ENCODE results near the gene SFXN1.

SFXN1 gene

DNA sequence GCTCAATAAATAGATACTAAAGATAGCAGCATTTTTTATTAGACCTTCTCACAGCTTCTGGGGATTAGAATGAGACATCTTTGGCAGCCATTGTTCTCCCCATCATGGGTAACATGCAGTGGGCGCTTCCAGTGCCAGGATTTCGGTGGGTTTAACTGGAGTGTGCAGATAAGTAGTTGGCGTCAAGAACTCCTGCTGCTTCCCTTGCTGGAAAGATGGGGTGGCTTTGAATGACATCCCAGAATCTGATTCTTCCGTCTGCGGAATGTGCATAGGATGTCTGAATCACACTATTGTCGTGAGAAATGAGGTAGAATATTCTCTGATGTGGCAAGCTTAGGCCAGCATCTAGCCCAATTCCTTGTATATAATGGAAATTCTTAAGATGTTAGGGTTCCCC lies 7.3 kb downstream of the SFXN1 start:
- Histone ChIP-seq H2BK12ac (ENCODE audit: low read length in 2 of 2) (no peak overlapping the region), H3K27me3 (ENCODE audit: control insufficient read depth in 1 of 2, insufficient read depth in 1 of 2, low read length in 2 of 2) (no peaks in the 10 kb centered on the region), H4K8ac (ENCODE audit: low read length) (no peak overlapping the region), H2AFZ (ENCODE audit: low read depth, low read length) (no peak overlapping the region), H3K4me1 (ENCODE audit: control insufficient read depth, insufficient read depth, low read depth, low read length) (peaks cover 2% of the 10 kb centered on the region), H3K23ac (ENCODE audit: low read length in 2 of 2) (no peak overlapping the region), H3K4me2 (ENCODE audit: low read length, poor library complexity, severe bottlenecking) (no peak overlapping the region), H3K18ac (ENCODE audit: low read depth in 1 of 2, low read length in 2 of 2) (no peak overlapping the region), H2BK15ac (ENCODE audit: low read depth, poor library complexity, severe bottlenecking) (no peak overlapping the region), H3K9me3 (ENCODE audit: control insufficient read depth, low read length) (no peaks in the 10 kb centered on the region), H3K4ac (ENCODE audit: low read depth in 1 of 2, low read length in 2 of 2) (no peak overlapping the region), H3K79me1 (replicated peaks; ENCODE audit: low read length, poor library complexity, severe bottlenecking) (peaks cover 14% of the 10 kb centered on the region), H2BK5ac (ENCODE audit: low read depth, low read length, poor library complexity, severe bottlenecking) (no peak overlapping the region), H2BK120ac (ENCODE audit: low read depth, low read length) (no peak overlapping the region), H3K27ac (ENCODE audit: low read length, poor library complexity, severe bottlenecking) (no peak overlapping the region), H3K9ac (ENCODE audit: low read length) (no peak overlapping the region), H2AK5ac (ENCODE audit: low read length, severe bottlenecking) (no peak overlapping the region), H3K4me3 (ENCODE audit: insufficient read depth in 1 of 2, low read depth in 1 of 2, low read length in 2 of 2) (no peak overlapping the region), H3K36me3 (ENCODE audit: control insufficient read depth in 1 of 2, insufficient read depth in 2 of 2, low read depth in 1 of 2, low read length in 2 of 2) (peaks cover 36 to 59% of the 10 kb centered on the region in 2 experiments), H3K14ac (ENCODE audit: low read length in 2 of 2) (no peak overlapping the region), H4K91ac (ENCODE audit: low read length) (no peak overlapping the region)
- no peak for DNase-seq
- WGBS, result 99% methylated on average over 5 of the region's 6 CpGs

DNA sequence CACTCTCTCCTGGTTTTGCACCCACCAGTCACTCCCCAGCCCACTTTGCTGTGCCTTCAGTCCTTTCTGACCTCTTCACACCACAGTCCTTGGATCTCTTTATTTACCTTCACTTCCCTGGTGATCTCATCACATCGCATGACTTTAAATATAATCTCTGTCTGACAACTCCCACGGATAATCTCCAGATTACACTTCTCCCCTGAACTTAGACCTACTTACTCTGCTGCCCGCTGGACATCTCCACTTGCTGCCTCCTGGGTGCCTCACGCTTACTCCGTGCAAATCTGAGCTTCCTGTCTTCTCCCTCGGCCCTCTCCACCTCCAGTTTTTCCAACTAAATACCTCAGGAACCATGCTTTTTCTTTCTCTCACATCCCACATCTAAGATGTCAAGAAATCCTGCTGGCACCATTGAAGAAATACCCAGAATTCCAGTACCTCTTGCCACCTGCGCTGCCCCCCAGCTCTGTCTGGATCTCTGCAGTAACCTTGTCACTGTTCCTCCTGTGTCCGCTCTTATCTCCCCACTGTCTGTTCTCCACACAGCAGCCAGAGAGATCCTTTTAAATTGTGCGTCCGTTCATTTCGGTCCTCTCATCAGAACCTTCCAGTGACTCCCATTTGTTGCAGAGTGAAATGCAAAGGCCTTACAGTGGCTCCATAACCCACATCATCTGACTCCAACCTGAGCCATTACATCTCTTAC lies 9.3 kb downstream of the SFXN1 start:
- H3K14ac ChIP-seq (ENCODE audit: low read length in 2 of 2), result no peak overlapping the region
- no peak overlapping the region for H3K4ac ChIP-seq (ENCODE audit: low read depth in 1 of 2, low read length in 2 of 2)
- no peak for DNase-seq
- no peaks in the 10 kb centered on the region for H3K9me3 ChIP-seq (ENCODE audit: control insufficient read depth, low read length)
- no peak overlapping the region for H3K23ac ChIP-seq (ENCODE audit: low read length in 2 of 2)
- no peak overlapping the region for H4K8ac ChIP-seq (ENCODE audit: low read length)
- no peak overlapping the region for H2BK12ac ChIP-seq (ENCODE audit: low read length in 2 of 2)
- no peak overlapping the region for H3K4me3 ChIP-seq (ENCODE audit: insufficient read depth in 1 of 2, low read depth in 1 of 2, low read length in 2 of 2)
- H3K9ac ChIP-seq (ENCODE audit: low read length), result no peak overlapping the region
- H3K4me1 ChIP-seq (ENCODE audit: control insufficient read depth, insufficient read depth, low read depth, low read length), result peaks cover 2% of the 10 kb centered on the region
- no peak overlapping the region for H3K27ac ChIP-seq (ENCODE audit: low read length, poor library complexity, severe bottlenecking)
- WGBS, result 94% methylated on average over 11 of the region's 11 CpGs
- no peak overlapping the region for H4K91ac ChIP-seq (ENCODE audit: low read length)
- peaks cover 18% of the 10 kb centered on the region for H3K79me1 ChIP-seq (replicated peaks; ENCODE audit: low read length, poor library complexity, severe bottlenecking)
- no peak overlapping the region for H2BK5ac ChIP-seq (ENCODE audit: low read depth, low read length, poor library complexity, severe bottlenecking)
- peaks cover 37 to 56% of the 10 kb centered on the region in 2 experiments for H3K36me3 ChIP-seq (ENCODE audit: control insufficient read depth in 1 of 2, insufficient read depth in 2 of 2, low read depth in 1 of 2, low read length in 2 of 2)
- no peak overlapping the region for H3K18ac ChIP-seq (ENCODE audit: low read depth in 1 of 2, low read length in 2 of 2)
- no peak overlapping the region for H3K4me2 ChIP-seq (ENCODE audit: low read length, poor library complexity, severe bottlenecking)
- H2BK15ac ChIP-seq (ENCODE audit: low read depth, poor library complexity, severe bottlenecking), result no peak overlapping the region
- no peak overlapping the region for H2AK5ac ChIP-seq (ENCODE audit: low read length, severe bottlenecking)
- H2BK120ac ChIP-seq (ENCODE audit: low read depth, low read length), result no peak overlapping the region
- no peaks in the 10 kb centered on the region for H3K27me3 ChIP-seq (ENCODE audit: control insufficient read depth in 1 of 2, insufficient read depth in 1 of 2, low read length in 2 of 2)
- no peak overlapping the region for H2AFZ ChIP-seq (ENCODE audit: low read depth, low read length)

DNA sequence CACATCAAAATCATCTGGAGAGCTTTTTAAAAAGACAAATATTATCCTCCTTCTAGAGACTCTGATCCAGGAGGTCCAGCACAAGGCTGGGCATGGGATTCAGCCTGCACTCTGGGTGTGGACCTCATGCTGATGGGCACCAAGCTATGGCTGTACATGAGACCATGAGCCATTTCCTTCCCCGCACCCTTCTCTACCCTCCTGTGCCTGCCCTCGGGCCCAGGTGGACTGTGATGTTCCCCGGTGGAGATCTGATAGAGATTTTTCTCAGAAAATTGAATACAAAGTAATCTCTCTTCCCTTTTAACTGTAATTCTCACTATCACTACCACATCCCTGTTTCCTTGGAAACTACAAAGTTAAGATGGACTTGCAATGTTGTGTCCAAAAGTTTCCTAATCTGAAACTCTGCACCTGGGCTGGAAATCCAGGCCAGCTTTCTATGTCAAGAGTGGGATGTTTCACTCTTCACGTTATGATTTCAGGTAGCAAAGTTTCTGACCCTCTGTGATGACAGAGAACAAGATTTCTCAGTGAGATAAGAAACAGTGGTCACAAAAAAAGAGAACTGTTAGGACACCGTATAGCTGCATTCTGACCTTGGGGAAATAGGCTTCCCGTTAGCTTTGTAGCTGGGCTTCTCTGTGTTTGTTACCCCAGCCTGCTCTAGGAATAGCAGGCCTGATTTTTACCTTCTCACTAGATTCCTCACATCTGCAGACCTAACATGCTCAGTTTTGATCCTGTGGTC lies 11.5 kb downstream of the SFXN1 start:
- no peak overlapping the region for H3K18ac ChIP-seq (ENCODE audit: low read depth in 1 of 2, low read length in 2 of 2)
- H2BK15ac ChIP-seq (ENCODE audit: low read depth, poor library complexity, severe bottlenecking), result no peak overlapping the region
- DNase-seq, result no peak
- no peak overlapping the region for H4K8ac ChIP-seq (ENCODE audit: low read length)
- no peak overlapping the region for H3K4ac ChIP-seq (ENCODE audit: low read depth in 1 of 2, low read length in 2 of 2)
- peaks cover 20% of the 10 kb centered on the region for H3K79me1 ChIP-seq (replicated peaks; ENCODE audit: low read length, poor library complexity, severe bottlenecking)
- no peak overlapping the region for H3K23ac ChIP-seq (ENCODE audit: low read length in 2 of 2)
- H2AK5ac ChIP-seq (ENCODE audit: low read length, severe bottlenecking), result no peak overlapping the region
- 99% methylated on average over 5 of the region's 6 CpGs for WGBS
- H3K4me2 ChIP-seq (ENCODE audit: low read length, poor library complexity, severe bottlenecking), result no peak overlapping the region
- H3K14ac ChIP-seq (ENCODE audit: low read length in 2 of 2), result no peak overlapping the region
- no peaks in the 10 kb centered on the region for H3K27me3 ChIP-seq (ENCODE audit: control insufficient read depth in 1 of 2, insufficient read depth in 1 of 2, low read length in 2 of 2)
- no peak overlapping the region for H2AFZ ChIP-seq (ENCODE audit: low read depth, low read length)
- no peaks in the 10 kb centered on the region for H3K4me1 ChIP-seq (ENCODE audit: control insufficient read depth, insufficient read depth, low read depth, low read length)
- no peak overlapping the region for H4K91ac ChIP-seq (ENCODE audit: low read length)
- no peak overlapping the region for H3K9ac ChIP-seq (ENCODE audit: low read length)
- H2BK5ac ChIP-seq (ENCODE audit: low read depth, low read length, poor library complexity, severe bottlenecking), result no peak overlapping the region
- no peak overlapping the region for H2BK12ac ChIP-seq (ENCODE audit: low read length in 2 of 2)
- no peak overlapping the region for H3K4me3 ChIP-seq (ENCODE audit: insufficient read depth in 1 of 2, low read depth in 1 of 2, low read length in 2 of 2)
- peaks cover 34 to 62% of the 10 kb centered on the region in 2 experiments for H3K36me3 ChIP-seq (ENCODE audit: control insufficient read depth in 1 of 2, insufficient read depth in 2 of 2, low read depth in 1 of 2, low read length in 2 of 2)
- no peak overlapping the region for H2BK120ac ChIP-seq (ENCODE audit: low read depth, low read length)
- H3K9me3 ChIP-seq (ENCODE audit: control insufficient read depth, low read length), result no peaks in the 10 kb centered on the region
- no peak overlapping the region for H3K27ac ChIP-seq (ENCODE audit: low read length, poor library complexity, severe bottlenecking)

DNA sequence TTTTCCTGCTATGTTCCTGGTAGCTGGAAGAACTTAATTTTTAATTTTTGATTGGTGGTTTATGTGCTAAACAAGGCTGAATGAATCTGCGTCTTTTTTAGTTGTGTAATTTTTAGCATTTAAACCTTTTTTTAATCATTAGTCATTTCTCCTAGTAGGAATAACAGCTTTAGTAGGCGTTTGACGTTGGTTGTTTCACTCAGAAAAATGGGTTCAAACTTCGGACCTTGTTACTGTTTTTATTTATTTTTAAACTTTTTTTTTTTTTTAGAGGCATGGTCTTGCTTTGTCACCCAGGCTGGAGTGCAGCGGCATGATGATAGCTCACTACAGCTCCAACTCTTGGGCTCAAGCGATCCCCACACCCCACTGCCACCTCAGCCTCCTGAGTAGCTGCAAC lies 12.9 kb downstream of the SFXN1 start:
- no peaks in the 10 kb centered on the region for H3K9me3 ChIP-seq (ENCODE audit: control insufficient read depth, low read length)
- no peak overlapping the region for H3K23ac ChIP-seq (ENCODE audit: low read length in 2 of 2)
- H4K91ac ChIP-seq (ENCODE audit: low read length), result no peak overlapping the region
- H3K36me3 ChIP-seq (ENCODE audit: control insufficient read depth in 1 of 2, insufficient read depth in 2 of 2, low read depth in 1 of 2, low read length in 2 of 2), result peaks cover 32 to 65% of the 10 kb centered on the region in 2 experiments
- no peak for DNase-seq
- H2BK15ac ChIP-seq (ENCODE audit: low read depth, poor library complexity, severe bottlenecking), result no peak overlapping the region
- H2AK5ac ChIP-seq (ENCODE audit: low read length, severe bottlenecking), result no peak overlapping the region
- no peak overlapping the region for H3K4me2 ChIP-seq (ENCODE audit: low read length, poor library complexity, severe bottlenecking)
- no peaks in the 10 kb centered on the region for H3K4me1 ChIP-seq (ENCODE audit: control insufficient read depth, insufficient read depth, low read depth, low read length)
- H3K18ac ChIP-seq (ENCODE audit: low read depth in 1 of 2, low read length in 2 of 2), result no peak overlapping the region
- H3K4ac ChIP-seq (ENCODE audit: low read depth in 1 of 2, low read length in 2 of 2), result no peak overlapping the region
- H3K27ac ChIP-seq (ENCODE audit: low read length, poor library complexity, severe bottlenecking), result no peak overlapping the region
- no peak overlapping the region for H3K9ac ChIP-seq (ENCODE audit: low read length)
- H2BK120ac ChIP-seq (ENCODE audit: low read depth, low read length), result no peak overlapping the region
- no peak overlapping the region for H3K14ac ChIP-seq (ENCODE audit: low read length in 2 of 2)
- no peak overlapping the region for H3K4me3 ChIP-seq (ENCODE audit: insufficient read depth in 1 of 2, low read depth in 1 of 2, low read length in 2 of 2)
- 90% methylated on average over 2 of the region's 6 CpGs for WGBS
- no peaks in the 10 kb centered on the region for H3K27me3 ChIP-seq (ENCODE audit: control insufficient read depth in 1 of 2, insufficient read depth in 1 of 2, low read length in 2 of 2)
- H3K79me1 ChIP-seq (replicated peaks; ENCODE audit: low read length, poor library complexity, severe bottlenecking), result peaks cover 20% of the 10 kb centered on the region
- H2BK12ac ChIP-seq (ENCODE audit: low read length in 2 of 2), result no peak overlapping the region
- H2BK5ac ChIP-seq (ENCODE audit: low read depth, low read length, poor library complexity, severe bottlenecking), result no peak overlapping the region
- H2AFZ ChIP-seq (ENCODE audit: low read depth, low read length), result no peak overlapping the region
- no peak overlapping the region for H4K8ac ChIP-seq (ENCODE audit: low read length)

All from mesenchymal stem cell (in vitro differentiated cells and primary cell).